ENCODE data around the gene PFDN2. TPM values are rescaled to one million over a fixed set of nuclear protein-coding genes. Genes with fewer than 3 reads are reported as not detected.

PFDN2 gene
- polyA plus RNA-seq, 1 of the 3 experiments (the other 2 are of a cell fraction), result 445 TPM

DNA sequence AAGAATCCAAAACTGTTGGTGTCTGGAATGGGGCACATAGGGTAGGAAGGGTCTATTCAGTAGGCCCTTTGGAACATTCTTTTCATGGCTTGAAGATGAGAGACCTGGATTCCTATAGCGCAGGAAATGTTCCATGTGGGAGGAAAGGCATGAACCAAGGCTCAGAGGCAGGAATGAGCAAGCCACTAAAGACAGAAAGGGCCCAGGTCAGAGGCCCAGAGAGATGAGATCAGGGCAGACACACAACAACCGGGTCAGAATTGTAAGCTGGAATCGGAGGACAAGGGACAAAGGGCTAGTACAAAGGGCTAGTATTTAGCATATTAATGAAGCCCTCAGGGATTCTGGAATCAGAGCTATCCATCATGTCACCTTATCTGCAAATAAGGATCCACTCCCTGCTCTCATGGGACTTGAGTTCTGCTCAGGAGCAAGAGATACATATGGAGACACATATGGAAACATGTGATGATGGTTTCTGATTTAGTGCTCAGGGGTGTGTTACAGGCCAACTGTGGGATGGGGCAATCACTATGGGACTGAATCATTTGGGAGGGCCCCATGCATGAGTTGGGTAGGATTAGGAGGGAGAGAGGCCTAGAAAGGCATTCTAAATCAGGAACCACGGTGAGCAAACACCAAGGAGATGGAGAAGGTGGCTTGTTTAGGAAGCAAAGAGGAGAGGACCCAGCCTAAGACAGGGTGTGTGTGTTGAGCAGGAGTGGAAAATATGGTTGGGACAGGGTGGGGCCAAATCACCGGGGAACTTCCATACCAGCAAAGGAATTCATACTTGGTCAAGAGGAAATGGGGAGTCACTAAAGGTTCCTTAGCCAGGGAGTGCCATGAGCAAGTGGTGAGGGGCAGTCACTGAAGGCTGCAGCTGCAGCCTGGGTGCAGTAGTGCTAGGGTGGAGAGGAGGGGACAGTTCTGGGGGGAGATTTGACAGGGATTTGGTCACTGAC is 37.1 kb downstream of the PFDN2 start:
- peaks cover 8 to 13% of the 10 kb centered on the region in 2 experiments; a peak in 2 of 4 replicates for H3K4me1 ChIP-seq (ENCODE audit: control insufficient read depth in 1 of 2, insufficient read depth in 2 of 2, low read depth in 1 of 2, low read length in 1 of 2)
- H4K20me1 ChIP-seq (ENCODE audit: insufficient read depth), result no peaks in the 10 kb centered on the region
- H3K4me2 ChIP-seq, result no peak overlapping the region
- no peaks in the 10 kb centered on the region for H3K9me3 ChIP-seq
- no peak overlapping the region for H2AFZ ChIP-seq (ENCODE audit: low read depth)
- no peak overlapping the region for H3K9ac ChIP-seq
- H3K9me2 ChIP-seq, result no peaks in the 10 kb centered on the region
- no peak for DNase-seq
- 49% methylated on average over 5 of the region's 5 CpGs for WGBS (ENCODE audit: low lambda C conversion rate)
- TF ChIP-seq TAF1 (IDR thresholded peaks at IDR 0.05; ENCODE audit: borderline replicate concordance, low read depth, low read length), result no peak
- no peaks in the 10 kb centered on the region for H3K27me3 ChIP-seq (ENCODE audit: insufficient read depth)
- ChIA-PET CTCF (interaction anchor here (0.7 to 22.7 kb wide), 4 partner anchors 9 to 85 kb away, joined by 3 to 198 read pairs (median 6); partner anchors contain the start of genes KLHDC9 and NECTIN4), POLR2A (no interaction called here)
- no peaks in the 10 kb centered on the region for H3K79me2 ChIP-seq (ENCODE audit: insufficient read depth)
- no peaks in the 10 kb centered on the region for H3K36me3 ChIP-seq (replicated peaks in 1 of 2; ENCODE audit: control insufficient read depth in 1 of 2, insufficient read depth in 2 of 2, low read length in 1 of 2)
- no peak overlapping the region for H3K4me3 ChIP-seq (ENCODE audit: low read depth in 2 of 2, low read length in 1 of 2)
- H3K27ac ChIP-seq (ENCODE audit: low read depth in 2 of 2, low read length in 1 of 2), result no peak overlapping the region
- no peaks in the 10 kb centered on the region for H3F3A ChIP-seq (replicated peaks; ENCODE audit: insufficient read depth)

- Histone ChIP-seq H4K20me1 (ENCODE audit: insufficient read depth) (no peaks in the 10 kb centered on the region), H3K4me2 (no peak overlapping the region), H2AFZ (ENCODE audit: low read depth) (no peak overlapping the region), H3K9me2 (no peaks in the 10 kb centered on the region), H3K27ac (ENCODE audit: low read depth in 2 of 2, low read length in 1 of 2) (no peak overlapping the region), H3K27me3 (ENCODE audit: insufficient read depth) (no peaks in the 10 kb centered on the region), H3F3A (replicated peaks; ENCODE audit: insufficient read depth) (no peaks in the 10 kb centered on the region), H3K36me3 (replicated peaks in 1 of 2; ENCODE audit: control insufficient read depth in 1 of 2, insufficient read depth in 2 of 2, low read length in 1 of 2) (no peaks in the 10 kb centered on the region), H3K4me3 (ENCODE audit: low read depth in 2 of 2, low read length in 1 of 2) (no peak overlapping the region), H3K9me3 (no peaks in the 10 kb centered on the region), H3K4me1 (ENCODE audit: control insufficient read depth in 1 of 2, insufficient read depth in 2 of 2, low read depth in 1 of 2, low read length in 1 of 2) (peaks cover 7 to 8% of the 10 kb centered on the region in 2 experiments; a peak in 2 of 4 replicates), H3K79me2 (ENCODE audit: insufficient read depth) (no peaks in the 10 kb centered on the region), H3K9ac (no peak overlapping the region)
- POLR2A ChIA-PET, result no interaction called here
- TF ChIP-seq EP300 (IDR thresholded peaks at IDR 0.05; ENCODE audit: borderline replicate concordance in 1 of 2, low read depth in 1 of 2, low read length in 1 of 2) (no peak), USF2 (IDR thresholded peaks at IDR 0.05; ENCODE audit: borderline replicate concordance, low read depth, low read length) (no peak), RFX5 (IDR thresholded peaks at IDR 0.05; ENCODE audit: low read length) (no peak), RCOR1 (IDR thresholded peaks at IDR 0.05; ENCODE audit: low read length) (no peak), MXI1 (IDR thresholded peaks at IDR 0.05; ENCODE audit: low read depth, low read length) (no peak), IRF3 (IDR thresholded peaks at IDR 0.05; ENCODE audit: low read depth, low read length) (no peak), GABPA (IDR thresholded peaks at IDR 0.05; ENCODE audit: low read depth) (no peak), POLR2AphosphoS5 (IDR thresholded peaks at IDR 0.05; ENCODE audit: low read depth, low read length) (no peak), TAF1 (IDR thresholded peaks at IDR 0.05; ENCODE audit: borderline replicate concordance, low read depth, low read length) (no peak), RXRA (IDR thresholded peaks at IDR 0.05; ENCODE audit: borderline replicate concordance, low read depth) (no peak), RAD21 (IDR thresholded peaks at IDR 0.05; ENCODE audit: low read length) (no peak), TEAD4 (IDR thresholded peaks at IDR 0.05; ENCODE audit: borderline replicate concordance, insufficient read depth) (no peak), JUND (IDR thresholded peaks at IDR 0.05) (no peak), FOXJ3 (CRISPR knock-in tag; IDR thresholded peaks at IDR 0.05) (no peak)
- TF ChIP-seq, protein P1, sequence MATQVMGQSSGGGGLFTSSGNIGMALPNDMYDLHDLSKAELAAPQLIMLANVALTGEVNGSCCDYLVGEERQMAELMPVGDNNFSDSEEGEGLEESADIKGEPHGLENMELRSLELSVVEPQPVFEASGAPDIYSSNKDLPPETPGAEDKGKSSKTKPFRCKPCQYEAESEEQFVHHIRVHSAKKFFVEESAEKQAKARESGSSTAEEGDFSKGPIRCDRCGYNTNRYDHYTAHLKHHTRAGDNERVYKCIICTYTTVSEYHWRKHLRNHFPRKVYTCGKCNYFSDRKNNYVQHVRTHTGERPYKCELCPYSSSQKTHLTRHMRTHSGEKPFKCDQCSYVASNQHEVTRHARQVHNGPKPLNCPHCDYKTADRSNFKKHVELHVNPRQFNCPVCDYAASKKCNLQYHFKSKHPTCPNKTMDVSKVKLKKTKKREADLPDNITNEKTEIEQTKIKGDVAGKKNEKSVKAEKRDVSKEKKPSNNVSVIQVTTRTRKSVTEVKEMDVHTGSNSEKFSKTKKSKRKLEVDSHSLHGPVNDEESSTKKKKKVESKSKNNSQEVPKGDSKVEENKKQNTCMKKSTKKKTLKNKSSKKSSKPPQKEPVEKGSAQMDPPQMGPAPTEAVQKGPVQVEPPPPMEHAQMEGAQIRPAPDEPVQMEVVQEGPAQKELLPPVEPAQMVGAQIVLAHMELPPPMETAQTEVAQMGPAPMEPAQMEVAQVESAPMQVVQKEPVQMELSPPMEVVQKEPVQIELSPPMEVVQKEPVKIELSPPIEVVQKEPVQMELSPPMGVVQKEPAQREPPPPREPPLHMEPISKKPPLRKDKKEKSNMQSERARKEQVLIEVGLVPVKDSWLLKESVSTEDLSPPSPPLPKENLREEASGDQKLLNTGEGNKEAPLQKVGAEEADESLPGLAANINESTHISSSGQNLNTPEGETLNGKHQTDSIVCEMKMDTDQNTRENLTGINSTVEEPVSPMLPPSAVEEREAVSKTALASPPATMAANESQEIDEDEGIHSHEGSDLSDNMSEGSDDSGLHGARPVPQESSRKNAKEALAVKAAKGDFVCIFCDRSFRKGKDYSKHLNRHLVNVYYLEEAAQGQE (IDR thresholded peaks at IDR 0.05; ENCODE audit: low read depth, low read length), result no peak
- TF ChIP-seq, protein P2, sequence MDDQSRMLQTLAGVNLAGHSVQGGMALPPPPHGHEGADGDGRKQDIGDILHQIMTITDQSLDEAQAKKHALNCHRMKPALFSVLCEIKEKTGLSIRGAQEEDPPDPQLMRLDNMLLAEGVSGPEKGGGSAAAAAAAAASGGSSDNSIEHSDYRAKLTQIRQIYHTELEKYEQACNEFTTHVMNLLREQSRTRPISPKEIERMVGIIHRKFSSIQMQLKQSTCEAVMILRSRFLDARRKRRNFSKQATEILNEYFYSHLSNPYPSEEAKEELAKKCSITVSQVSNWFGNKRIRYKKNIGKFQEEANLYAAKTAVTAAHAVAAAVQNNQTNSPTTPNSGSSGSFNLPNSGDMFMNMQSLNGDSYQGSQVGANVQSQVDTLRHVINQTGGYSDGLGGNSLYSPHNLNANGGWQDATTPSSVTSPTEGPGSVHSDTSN (IDR thresholded peaks at IDR 0.05), result no peak
- TF ChIP-seq, protein P3, sequence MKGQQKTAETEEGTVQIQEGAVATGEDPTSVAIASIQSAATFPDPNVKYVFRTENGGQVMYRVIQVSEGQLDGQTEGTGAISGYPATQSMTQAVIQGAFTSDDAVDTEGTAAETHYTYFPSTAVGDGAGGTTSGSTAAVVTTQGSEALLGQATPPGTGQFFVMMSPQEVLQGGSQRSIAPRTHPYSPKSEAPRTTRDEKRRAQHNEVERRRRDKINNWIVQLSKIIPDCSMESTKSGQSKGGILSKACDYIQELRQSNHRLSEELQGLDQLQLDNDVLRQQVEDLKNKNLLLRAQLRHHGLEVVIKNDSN (IDR thresholded peaks at IDR 0.05; ENCODE audit: borderline replicate concordance, low read depth), result no peak
- CTCF ChIA-PET, result interaction anchor here (0.6 to 22.7 kb wide), 3 partner anchors 17 to 901 kb away, joined by 3 to 198 read pairs (median 3); partner anchors contain the start of gene KLHDC9
- WGBS (ENCODE audit: low lambda C conversion rate), result 68% methylated on average over 22 of the region's 41 CpGs
- no peak for DNase-seq
These were observed 38.3 kb downstream of the PFDN2 start for GRCh38 chr1:161079436-161080110.
